Measurements from ENCODE around the gene LENEP. TPM values are rescaled to one million over a fixed set of nuclear protein-coding genes. Genes with fewer than 3 reads are reported as not detected.

LENEP gene
- total and polyA plus RNA-seq, 8 donors = 0.29 TPM; not detected in 7

- DNase-seq (peak; percentile 85 to 95 (median 92)), FAIRE-seq (no peak), ATAC-seq (peak; percentile 81 to 93 (median 90))
- intact Hi-C loops (cut with DNase I) = loop anchor here in 2 of 3 donors (10.0 kb wide), 1 partner anchor 52 kb away; the partner anchor contains the start of gene PYGO2 (in 2 of the 2)
- peak overlapping the region; percentile 22 to 72 (median 48) for H3K27ac ChIP-seq
- H3K4me3 ChIP-seq = peak overlapping the region in 3 of 4 donors; percentile 4 to 40 (median 23)
- WGBS, 2 donors = 6 to 7% methylated on average over 36 to 49 of the region's 49 CpGs
- H3K9me3 ChIP-seq = no peaks in the 10 kb centered on the region
- H3K4me1 ChIP-seq = peaks cover 0 to 14% (median 5%) of the 10 kb centered on the region in 3 donors
- peaks cover 0 to 24% (median 9%) of the 10 kb centered on the region in 3 donors for H3K36me3 ChIP-seq
- no peaks in the 10 kb centered on the region for H3K27me3 ChIP-seq
- TF ChIP-seq, protein P1, sequence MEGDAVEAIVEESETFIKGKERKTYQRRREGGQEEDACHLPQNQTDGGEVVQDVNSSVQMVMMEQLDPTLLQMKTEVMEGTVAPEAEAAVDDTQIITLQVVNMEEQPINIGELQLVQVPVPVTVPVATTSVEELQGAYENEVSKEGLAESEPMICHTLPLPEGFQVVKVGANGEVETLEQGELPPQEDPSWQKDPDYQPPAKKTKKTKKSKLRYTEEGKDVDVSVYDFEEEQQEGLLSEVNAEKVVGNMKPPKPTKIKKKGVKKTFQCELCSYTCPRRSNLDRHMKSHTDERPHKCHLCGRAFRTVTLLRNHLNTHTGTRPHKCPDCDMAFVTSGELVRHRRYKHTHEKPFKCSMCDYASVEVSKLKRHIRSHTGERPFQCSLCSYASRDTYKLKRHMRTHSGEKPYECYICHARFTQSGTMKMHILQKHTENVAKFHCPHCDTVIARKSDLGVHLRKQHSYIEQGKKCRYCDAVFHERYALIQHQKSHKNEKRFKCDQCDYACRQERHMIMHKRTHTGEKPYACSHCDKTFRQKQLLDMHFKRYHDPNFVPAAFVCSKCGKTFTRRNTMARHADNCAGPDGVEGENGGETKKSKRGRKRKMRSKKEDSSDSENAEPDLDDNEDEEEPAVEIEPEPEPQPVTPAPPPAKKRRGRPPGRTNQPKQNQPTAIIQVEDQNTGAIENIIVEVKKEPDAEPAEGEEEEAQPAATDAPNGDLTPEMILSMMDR (IDR thresholded peaks at IDR 0.05) = peak; percentile 89 to 98 (median 96)
These were observed 23.9 kb downstream of the LENEP start for GRCh38 chr1:155017041-155017945.

DNA sequence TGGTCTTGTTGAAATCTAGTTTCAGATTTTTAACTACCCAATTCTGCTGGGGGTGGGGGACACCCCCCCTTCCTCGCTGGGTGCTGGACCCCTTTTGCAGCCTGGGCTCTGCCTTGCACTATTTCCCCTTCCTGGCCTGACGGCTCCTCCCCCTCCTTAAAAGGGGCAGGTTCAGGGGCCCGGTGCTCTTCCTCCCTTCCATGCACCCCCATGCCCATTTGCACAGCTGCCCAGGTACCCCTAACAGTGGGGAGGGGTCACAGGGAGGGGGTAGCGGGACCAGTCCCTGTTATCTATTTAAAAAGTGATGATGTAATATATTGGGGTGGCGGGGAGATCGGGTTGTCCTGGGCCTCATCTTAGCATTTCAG is 24.5 kb downstream of the LENEP start:
- peak overlapping the region in 1 of 4 donors; percentile 72 for H3K27ac ChIP-seq
- TF ChIP-seq, protein P1 (IDR thresholded peaks at IDR 0.05) = no peak
- no peak for FAIRE-seq
- H3K27me3 ChIP-seq = no peaks in the 10 kb centered on the region
- no peaks in the 10 kb centered on the region for H3K9me3 ChIP-seq
- intact Hi-C loops (cut with DNase I) = loop anchor here in 2 of 3 donors (10.0 kb wide), 1 partner anchor 53 kb away; the partner anchor contains the start of gene PYGO2 (in 2 of the 2)
- peaks cover 0 to 24% (median 9%) of the 10 kb centered on the region in 3 donors for H3K36me3 ChIP-seq
- ATAC-seq = no peak
- no peak for DNase-seq
- H3K4me1 ChIP-seq = peaks cover 0 to 14% (median 5%) of the 10 kb centered on the region in 3 donors
- H3K4me3 ChIP-seq = peak overlapping the region in 2 of 4 donors; percentile 23 to 40
- WGBS, 2 donors = 47 to 65% methylated on average over 6 of the region's 6 CpGs

- DNase-seq = no peak
- ATAC-seq = no peak
- intact Hi-C loops (cut with DNase I) = loop anchor here in 2 of 3 donors (10.0 kb wide), 1 partner anchor 54 kb away; the partner anchor contains the start of gene PYGO2 (in 2 of the 2)
- Histone ChIP-seq H3K4me1 (peaks cover 0 to 14% (median 5%) of the 10 kb centered on the region in 3 donors), H3K9me3 (no peaks in the 10 kb centered on the region), H3K36me3 (peaks cover 0 to 24% (median 9%) of the 10 kb centered on the region in 3 donors), H3K27ac (no peak overlapping the region), H3K4me3 (no peak overlapping the region), H3K27me3 (no peaks in the 10 kb centered on the region)
- no peak for FAIRE-seq
- TF ChIP-seq, protein P1 (IDR thresholded peaks at IDR 0.05) = no peak
- 84 to 86% methylated on average over 7 to 8 of the region's 8 CpGs for WGBS, 2 donors
These were observed 25.4 kb downstream of the LENEP start for GRCh38 chr1:155018617-155019348.

DNA sequence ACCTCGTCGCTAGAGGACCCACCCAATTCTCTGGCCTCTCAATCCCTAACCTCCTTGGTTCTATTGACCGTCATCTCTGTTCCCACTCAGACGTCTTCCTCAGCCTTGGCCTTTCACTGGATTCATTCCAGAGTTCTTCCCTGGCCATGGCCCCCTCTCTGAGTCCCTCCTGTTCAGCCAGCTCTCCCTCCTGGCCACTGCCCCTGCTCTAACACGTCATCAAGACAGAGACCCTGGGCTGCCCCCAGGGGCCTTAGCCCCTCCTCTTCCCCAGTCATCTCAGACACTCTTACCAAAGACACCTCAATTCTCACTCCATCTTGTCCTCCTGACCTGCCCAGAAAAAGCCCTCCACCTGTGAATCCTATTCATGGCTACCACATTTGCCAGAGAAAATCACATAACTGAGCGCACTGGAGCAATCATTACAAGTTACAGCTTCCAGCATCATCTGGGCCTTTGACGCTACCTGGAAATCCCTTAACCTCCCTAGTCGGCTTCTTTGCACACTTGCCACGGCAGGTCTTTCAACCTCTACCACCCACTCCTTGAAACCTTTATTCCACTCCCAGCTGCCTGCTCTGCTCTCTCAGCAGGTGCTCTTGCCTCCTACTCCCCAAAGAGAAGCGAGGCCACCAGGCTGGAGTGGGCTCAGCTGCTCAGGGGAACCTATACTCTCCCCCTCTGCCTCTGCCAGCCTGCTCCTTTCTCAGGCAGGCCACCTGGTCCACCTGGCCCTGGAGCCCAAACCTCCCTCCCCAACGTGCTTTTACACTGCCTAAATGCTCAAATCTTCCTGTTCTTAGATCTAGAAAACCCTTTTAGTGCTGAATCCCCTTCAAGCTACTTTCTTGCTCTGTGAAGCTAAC is 26.2 kb downstream of the LENEP start:
- H3K4me1 ChIP-seq = peaks cover 0 to 14% (median 5%) of the 10 kb centered on the region in 3 donors
- intact Hi-C loops (cut with DNase I) = loop anchor here in 2 of 3 donors (10.0 kb wide), 1 partner anchor 55 kb away; the partner anchor contains the start of gene PYGO2 (in 2 of the 2)
- ATAC-seq (no peak), DNase-seq (no peak), FAIRE-seq (no peak)
- peaks cover 0 to 19% (median 9%) of the 10 kb centered on the region in 3 donors for H3K36me3 ChIP-seq
- 76% methylated on average over 11 of the region's 11 CpGs for WGBS, 2 donors
- no peaks in the 10 kb centered on the region for H3K9me3 ChIP-seq
- no peak overlapping the region for H3K4me3 ChIP-seq
- H3K27ac ChIP-seq = no peak overlapping the region
- TF ChIP-seq, protein P1 (IDR thresholded peaks at IDR 0.05) = no peak
- H3K27me3 ChIP-seq = no peaks in the 10 kb centered on the region

Measured in pancreas (tissue), 10 donors.